T-helper 2 cell treated with Interferon-gamma antibody and Interleukin-4, amounts not matched to agents 100 ng/mL and 5 ng/mL, for 36 hours (primary cell): Measurements from ENCODE around the gene COBLL1. TPM values are rescaled to one million over a fixed set of nuclear protein-coding genes. Genes with fewer than 3 reads are reported as not detected.

Source experiments
- intact Hi-C: fragments of 100-400 bp; cut with micrococcal nuclease; formaldehyde crosslinking; loops from one replicate; pipeline ENCODE4 v1.15.1; 2023
- total RNA-seq: library from RNA; stranded (reverse); gene quantifications from 2 replicates; pipeline ENCODE4 v1.2.3, GENCODE V29; 2022

The COBLL1 gene
- total RNA-seq, 1 donor from 2014 or later: 0.02 TPM

- intact Hi-C loops: no loop called here
Observed at GRCh38 chr2:164792316-164793170, 49.1 kb downstream of the COBLL1 start.

GRCh38 chr2:164789968-164790367 lies 51.7 kb downstream of the COBLL1 start:
- intact Hi-C loops: no loop called here

- intact Hi-C loops: no loop called here
Observed at GRCh38 chr2:164786787-164787186, 54.8 kb downstream of the COBLL1 start.

GRCh38 chr2:164785457-164785856 lies 56.2 kb downstream of the COBLL1 start:
- intact Hi-C loops: no loop called here

GRCh38 chr2:164784376-164784775 lies 57.2 kb downstream of the COBLL1 start:
- intact Hi-C loops: no loop called here

- intact Hi-C loops: no loop called here
Observed at GRCh38 chr2:164782323-164782722, 59.3 kb downstream of the COBLL1 start.

GRCh38 chr2:164781394-164781793 lies 60.2 kb downstream of the COBLL1 start:
- intact Hi-C loops: no loop called here

GRCh38 chr2:164780611-164781178 lies 60.9 kb downstream of the COBLL1 start:
- intact Hi-C loops: no loop called here

- intact Hi-C loops: no loop called here
Observed at GRCh38 chr2:164779383-164780057, 62.1 kb downstream of the COBLL1 start.

- intact Hi-C loops: no loop called here
Observed at GRCh38 chr2:164778723-164779122, 62.9 kb downstream of the COBLL1 start.

- intact Hi-C loops: no loop called here
Observed at GRCh38 chr2:164777847-164778461, 63.7 kb downstream of the COBLL1 start.

GRCh38 chr2:164773635-164774034 lies 68.0 kb downstream of the COBLL1 start:
- intact Hi-C loops: no loop called here

GRCh38 chr2:164773091-164773490 lies 68.5 kb downstream of the COBLL1 start:
- intact Hi-C loops: no loop called here

- intact Hi-C loops: no loop called here
Observed at GRCh38 chr2:164771897-164772296, 69.7 kb downstream of the COBLL1 start.

- intact Hi-C loops: no loop called here
Observed at GRCh38 chr2:164770421-164770916, 71.2 kb downstream of the COBLL1 start.

- intact Hi-C loops: no loop called here
Observed at GRCh38 chr2:164766954-164767320, 74.7 kb downstream of the COBLL1 start.

GRCh38 chr2:164766216-164766953 lies 75.2 kb downstream of the COBLL1 start:
- intact Hi-C loops: no loop called here

- intact Hi-C loops: no loop called here
Observed at GRCh38 chr2:164764996-164765395, 76.6 kb downstream of the COBLL1 start.

GRCh38 chr2:164764474-164764873 lies 77.1 kb downstream of the COBLL1 start:
- intact Hi-C loops: no loop called here

- intact Hi-C loops: no loop called here
Observed at GRCh38 chr2:164763431-164763830, 78.2 kb downstream of the COBLL1 start.
